ENCODE results near the gene IL17RE.
A peak's percentile ranks its signal among the peaks of the same experiment; 100 is the strongest.

IL17RE gene

DNA sequence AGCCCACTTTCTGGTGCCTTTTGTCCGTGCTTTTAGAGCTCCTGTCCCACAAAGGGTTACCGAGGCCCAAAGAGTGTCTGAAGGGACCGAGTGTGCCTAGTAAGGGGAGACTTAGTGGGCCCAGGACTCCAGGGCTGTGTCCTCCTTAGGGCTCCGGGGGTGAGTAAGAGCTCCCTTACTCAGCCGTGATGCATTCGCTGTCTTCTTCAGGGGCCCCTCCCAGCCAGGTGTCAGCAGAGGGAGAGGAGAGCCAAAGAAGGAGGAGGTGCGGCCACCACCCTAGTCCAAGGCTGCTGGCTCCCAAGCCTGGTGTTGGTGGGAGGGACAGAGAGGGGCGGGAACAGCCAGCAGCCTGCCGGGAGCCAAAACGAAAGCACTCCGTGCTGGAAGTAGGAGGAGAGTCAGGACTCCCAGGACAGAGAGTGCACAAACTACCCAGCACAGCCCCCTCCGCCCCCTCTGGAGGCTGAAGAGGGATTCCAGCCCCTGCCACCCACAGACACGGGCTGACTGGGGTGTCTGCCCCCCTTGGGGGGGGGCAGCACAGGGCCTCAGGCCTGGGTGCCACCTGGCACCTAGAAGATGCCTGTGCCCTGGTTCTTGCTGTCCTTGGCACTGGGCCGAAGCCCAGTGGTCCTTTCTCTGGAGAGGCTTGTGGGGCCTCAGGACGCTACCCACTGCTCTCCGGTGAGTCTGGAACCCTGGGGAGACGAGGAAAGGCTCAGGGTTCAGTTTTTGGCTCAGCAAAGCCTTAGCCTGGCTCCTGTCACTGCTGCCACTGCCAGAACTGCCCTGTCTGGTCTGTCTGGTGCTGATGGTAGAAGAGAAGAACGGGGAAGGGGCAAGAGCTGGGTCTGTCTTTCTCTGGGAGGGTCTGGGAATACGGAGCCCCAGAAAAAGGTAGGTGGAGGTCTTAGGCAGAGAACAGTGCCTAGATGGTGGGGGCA lies 14.4 kb downstream of the IL17RE start, which contains the start of gene IL17RC:
Gene IL17RC (plus strand): TSS at position 365 of the 947 bp plus-strand sequence. CDS start 218 bp downstream, at position 583.
- no peaks in the 10 kb centered on the region for H3K36me3 ChIP-seq (ENCODE audit: control insufficient read depth in 2 of 2, insufficient read depth in 1 of 2, low read length in 2 of 2)
- H3K27ac ChIP-seq (ENCODE audit: extremely low read depth, low read depth, low read length), result peak within 1 kb of the TSS; percentile 54; the same call in 1 of the 2 replicates
- peaks cover 14% of the 10 kb centered on the region for H3K4me1 ChIP-seq (ENCODE audit: control insufficient read depth, insufficient read depth, low read length)
- peak within 1 kb of the TSS; percentile 6; the same call in 1 of the 2 replicates for H3K4me3 ChIP-seq (ENCODE audit: low read depth, low read length)
- no peaks in the 10 kb centered on the region for H3K9me3 ChIP-seq (ENCODE audit: control insufficient read depth, insufficient read depth, low read depth, low read length)
- POLR2A ChIA-PET, result interaction anchor here (1.0 to 2.6 kb wide), 8 partner anchors 10 to 33 kb away, joined by 4 to 23 read pairs (median 6); partner anchors contain the start of genes CRELD1, IL17RE and JAGN1
- CTCF ChIA-PET, result interaction anchor here (0.5 to 1.4 kb wide), 6 partner anchors 9 to 256 kb away, joined by 3 read pairs; partner anchors contain the start of genes CRELD1 and IL17RE
- TF ChIP-seq SP2 (tag by site-specific recombination; IDR thresholded peaks at IDR 0.05) (peak; percentile 90), GLIS1 (tag by site-specific recombination; IDR thresholded peaks at IDR 0.05) (peak; percentile 70), YY1 (tag by site-specific recombination; IDR thresholded peaks at IDR 0.05) (no peak), ZNF585B (tag by site-specific recombination; IDR thresholded peaks at IDR 0.05) (no peak), ZNF837 (tag by site-specific recombination; IDR thresholded peaks at IDR 0.05) (no peak), ZNF341 (tag by site-specific recombination; IDR thresholded peaks at IDR 0.05; ENCODE audit: low read depth) (peak; percentile 100), ZFP69B (tag by site-specific recombination; IDR thresholded peaks at IDR 0.05) (peak; percentile 79), ZNF626 (tag by site-specific recombination; IDR thresholded peaks at IDR 0.05) (no peak), ZSCAN30 (tag by site-specific recombination; IDR thresholded peaks at IDR 0.05) (peak; percentile 98), WT1 (tag by site-specific recombination; IDR thresholded peaks at IDR 0.05) (peak; percentile 17; the same call in 1 of the 2 replicates), ZNF354C (tag by site-specific recombination; IDR thresholded peaks at IDR 0.05; ENCODE audit: borderline replicate concordance, low read depth) (no peak), ZNF600 (tag by site-specific recombination; IDR thresholded peaks at IDR 0.05) (peak; percentile 100), GLIS2 (tag by site-specific recombination; IDR thresholded peaks at IDR 0.05) (peak; percentile 90), ZBTB20 (tag by site-specific recombination; IDR thresholded peaks at IDR 0.05) (peak; percentile 91), KLF9 (tag by site-specific recombination; IDR thresholded peaks at IDR 0.05; ENCODE audit: low read depth) (peak; percentile 83), ZBTB48 (tag by site-specific recombination; IDR thresholded peaks at IDR 0.05) (peak; percentile 97), ZNF133 (tag by site-specific recombination; IDR thresholded peaks at IDR 0.05) (no peak), IKZF3 (tag by site-specific recombination; IDR thresholded peaks at IDR 0.05) (peak; percentile 71), ZIC2 (tag by site-specific recombination; IDR thresholded peaks at IDR 0.05) (peak; percentile 51), ZNF529 (tag by site-specific recombination; IDR thresholded peaks at IDR 0.05; ENCODE audit: insufficient replicate concordance) (no peak), ZFP3 (tag by site-specific recombination; IDR thresholded peaks at IDR 0.05; ENCODE audit: low read depth) (peak; percentile 84), SP3 (tag by site-specific recombination; IDR thresholded peaks at IDR 0.05) (peak; percentile 83), ZFHX2 (tag by site-specific recombination; conservative IDR thresholded peaks at IDR 0.05) (peak; percentile 90), ZNF76 (tag by site-specific recombination; IDR thresholded peaks at IDR 0.05; ENCODE audit: borderline replicate concordance, low read depth) (peak; percentile 60; the same call in 1 of the 2 replicates), ZBTB8A (tag by site-specific recombination; IDR thresholded peaks at IDR 0.05) (peak; percentile 51; the same call in 1 of the 2 replicates)
- TF ChIP-seq, protein P1, sequence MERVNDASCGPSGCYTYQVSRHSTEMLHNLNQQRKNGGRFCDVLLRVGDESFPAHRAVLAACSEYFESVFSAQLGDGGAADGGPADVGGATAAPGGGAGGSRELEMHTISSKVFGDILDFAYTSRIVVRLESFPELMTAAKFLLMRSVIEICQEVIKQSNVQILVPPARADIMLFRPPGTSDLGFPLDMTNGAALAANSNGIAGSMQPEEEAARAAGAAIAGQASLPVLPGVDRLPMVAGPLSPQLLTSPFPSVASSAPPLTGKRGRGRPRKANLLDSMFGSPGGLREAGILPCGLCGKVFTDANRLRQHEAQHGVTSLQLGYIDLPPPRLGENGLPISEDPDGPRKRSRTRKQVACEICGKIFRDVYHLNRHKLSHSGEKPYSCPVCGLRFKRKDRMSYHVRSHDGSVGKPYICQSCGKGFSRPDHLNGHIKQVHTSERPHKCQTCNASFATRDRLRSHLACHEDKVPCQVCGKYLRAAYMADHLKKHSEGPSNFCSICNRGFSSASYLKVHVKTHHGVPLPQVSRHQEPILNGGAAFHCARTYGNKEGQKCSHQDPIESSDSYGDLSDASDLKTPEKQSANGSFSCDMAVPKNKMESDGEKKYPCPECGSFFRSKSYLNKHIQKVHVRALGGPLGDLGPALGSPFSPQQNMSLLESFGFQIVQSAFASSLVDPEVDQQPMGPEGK (tag by site-specific recombination; IDR thresholded peaks at IDR 0.05), result peak; percentile 71
- TF ChIP-seq, protein P2, sequence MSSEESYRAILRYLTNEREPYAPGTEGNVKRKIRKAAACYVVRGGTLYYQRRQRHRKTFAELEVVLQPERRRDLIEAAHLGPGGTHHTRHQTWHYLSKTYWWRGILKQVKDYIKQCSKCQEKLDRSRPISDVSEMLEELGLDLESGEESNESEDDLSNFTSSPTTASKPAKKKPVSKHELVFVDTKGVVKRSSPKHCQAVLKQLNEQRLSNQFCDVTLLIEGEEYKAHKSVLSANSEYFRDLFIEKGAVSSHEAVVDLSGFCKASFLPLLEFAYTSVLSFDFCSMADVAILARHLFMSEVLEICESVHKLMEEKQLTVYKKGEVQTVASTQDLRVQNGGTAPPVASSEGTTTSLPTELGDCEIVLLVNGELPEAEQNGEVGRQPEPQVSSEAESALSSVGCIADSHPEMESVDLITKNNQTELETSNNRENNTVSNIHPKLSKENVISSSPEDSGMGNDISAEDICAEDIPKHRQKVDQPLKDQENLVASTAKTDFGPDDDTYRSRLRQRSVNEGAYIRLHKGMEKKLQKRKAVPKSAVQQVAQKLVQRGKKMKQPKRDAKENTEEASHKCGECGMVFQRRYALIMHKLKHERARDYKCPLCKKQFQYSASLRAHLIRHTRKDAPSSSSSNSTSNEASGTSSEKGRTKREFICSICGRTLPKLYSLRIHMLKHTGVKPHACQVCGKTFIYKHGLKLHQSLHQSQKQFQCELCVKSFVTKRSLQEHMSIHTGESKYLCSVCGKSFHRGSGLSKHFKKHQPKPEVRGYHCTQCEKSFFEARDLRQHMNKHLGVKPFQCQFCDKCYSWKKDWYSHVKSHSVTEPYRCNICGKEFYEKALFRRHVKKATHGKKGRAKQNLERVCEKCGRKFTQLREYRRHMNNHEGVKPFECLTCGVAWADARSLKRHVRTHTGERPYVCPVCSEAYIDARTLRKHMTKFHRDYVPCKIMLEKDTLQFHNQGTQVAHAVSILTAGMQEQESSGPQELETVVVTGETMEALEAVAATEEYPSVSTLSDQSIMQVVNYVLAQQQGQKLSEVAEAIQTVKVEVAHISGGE (tag by site-specific recombination; conservative IDR thresholded peaks at IDR 0.05; ENCODE audit: low read depth), result peak; percentile 22; the same call in 1 of the 2 replicates
- TF ChIP-seq, protein P3, sequence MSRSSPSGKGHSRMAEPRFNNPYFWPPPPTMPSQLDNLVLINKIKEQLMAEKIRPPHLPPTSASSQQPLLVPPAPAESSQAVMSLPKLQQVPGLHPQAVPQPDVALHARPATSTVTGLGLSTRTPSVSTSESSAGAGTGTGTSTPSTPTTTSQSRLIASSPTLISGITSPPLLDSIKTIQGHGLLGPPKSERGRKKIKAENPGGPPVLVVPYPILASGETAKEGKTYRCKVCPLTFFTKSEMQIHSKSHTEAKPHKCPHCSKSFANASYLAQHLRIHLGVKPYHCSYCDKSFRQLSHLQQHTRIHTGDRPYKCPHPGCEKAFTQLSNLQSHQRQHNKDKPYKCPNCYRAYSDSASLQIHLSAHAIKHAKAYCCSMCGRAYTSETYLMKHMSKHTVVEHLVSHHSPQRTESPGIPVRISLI (tag by site-specific recombination; IDR thresholded peaks at IDR 0.05), result no peak
- TF ChIP-seq, protein P4, sequence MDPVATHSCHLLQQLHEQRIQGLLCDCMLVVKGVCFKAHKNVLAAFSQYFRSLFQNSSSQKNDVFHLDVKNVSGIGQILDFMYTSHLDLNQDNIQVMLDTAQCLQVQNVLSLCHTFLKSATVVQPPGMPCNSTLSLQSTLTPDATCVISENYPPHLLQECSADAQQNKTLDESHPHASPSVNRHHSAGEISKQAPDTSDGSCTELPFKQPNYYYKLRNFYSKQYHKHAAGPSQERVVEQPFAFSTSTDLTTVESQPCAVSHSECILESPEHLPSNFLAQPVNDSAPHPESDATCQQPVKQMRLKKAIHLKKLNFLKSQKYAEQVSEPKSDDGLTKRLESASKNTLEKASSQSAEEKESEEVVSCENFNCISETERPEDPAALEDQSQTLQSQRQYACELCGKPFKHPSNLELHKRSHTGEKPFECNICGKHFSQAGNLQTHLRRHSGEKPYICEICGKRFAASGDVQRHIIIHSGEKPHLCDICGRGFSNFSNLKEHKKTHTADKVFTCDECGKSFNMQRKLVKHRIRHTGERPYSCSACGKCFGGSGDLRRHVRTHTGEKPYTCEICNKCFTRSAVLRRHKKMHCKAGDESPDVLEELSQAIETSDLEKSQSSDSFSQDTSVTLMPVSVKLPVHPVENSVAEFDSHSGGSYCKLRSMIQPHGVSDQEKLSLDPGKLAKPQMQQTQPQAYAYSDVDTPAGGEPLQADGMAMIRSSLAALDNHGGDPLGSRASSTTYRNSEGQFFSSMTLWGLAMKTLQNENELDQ (tag by site-specific recombination; IDR thresholded peaks at IDR 0.05; ENCODE audit: low read depth), result no peak
